Stromal cell of bone marrow (primary cell): ENCODE data around the gene EYS.
"Not testable (repeated sequence)": the region's sequence is repeated elsewhere in the genome, so short reads cannot be mapped to it uniquely, and the experiment has no call there.

Experiments used
- DNase-seq: peaks from one replicate; pipeline ENCODE4 v3.0.0-alpha.2; 2012; ENCODE audit warnings: low read depth

The EYS gene

DNA sequence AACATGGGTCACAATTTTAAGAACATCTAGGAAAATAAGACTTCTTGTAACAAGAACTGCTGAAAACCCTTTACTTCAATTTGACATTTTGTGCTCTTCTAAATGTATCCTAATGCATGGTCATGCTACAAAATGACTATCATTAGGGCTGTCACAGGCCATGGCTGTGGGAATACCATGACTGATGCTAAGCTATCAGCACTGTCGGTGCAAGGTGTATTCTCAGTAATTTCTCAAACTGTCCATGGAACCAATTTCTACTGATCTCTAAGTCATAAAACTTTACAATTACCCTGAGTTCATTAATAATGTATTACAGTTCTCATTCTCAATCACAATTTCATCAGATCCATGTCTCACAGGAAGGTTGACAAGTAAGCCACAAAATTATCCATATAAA is 625.3 kb downstream of the EYS start:
- DNase-seq: no peak

DNA sequence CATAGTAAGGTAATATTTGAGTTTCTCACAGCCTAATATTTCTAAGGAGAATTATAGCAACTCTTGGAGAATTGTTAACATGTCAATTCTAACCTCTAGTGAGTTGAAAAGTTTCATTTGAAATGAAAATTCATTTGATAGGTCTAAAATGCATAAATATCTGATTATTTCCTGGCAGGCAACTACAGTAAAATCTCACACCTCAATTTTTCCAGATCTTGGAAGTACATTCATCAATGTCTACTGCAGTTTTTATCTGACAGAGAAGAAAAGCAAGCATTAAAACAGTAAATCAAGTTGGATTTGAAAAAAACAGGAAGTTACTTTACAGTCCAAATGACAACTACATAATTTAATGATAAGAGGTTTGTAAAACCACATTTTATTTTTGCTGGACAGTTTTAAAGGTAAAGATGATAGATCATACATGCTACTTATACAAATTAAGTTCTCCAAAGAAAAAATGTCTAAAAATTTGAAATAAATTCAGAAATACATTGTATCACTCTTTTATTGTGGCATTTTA is 631.3 kb downstream of the EYS start:
- no peak for DNase-seq

DNA sequence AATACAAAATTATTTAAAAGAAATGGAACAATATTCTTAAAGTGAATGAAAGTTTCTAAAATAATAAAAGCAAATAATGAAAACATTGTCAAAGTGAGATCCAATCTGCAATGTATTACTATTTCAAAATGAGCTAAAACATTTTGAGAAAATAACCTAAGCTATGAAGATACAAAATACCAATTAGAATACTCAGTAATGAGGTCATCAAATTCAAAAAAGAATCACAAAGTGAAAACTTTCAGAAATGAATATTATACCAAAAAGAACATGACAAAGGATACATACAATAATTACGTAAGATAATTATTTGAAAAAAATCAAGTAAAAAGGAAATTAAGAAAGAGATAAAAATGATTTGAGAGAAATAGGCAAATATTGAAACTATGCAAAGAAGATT is 634.5 kb downstream of the EYS start:
- no peak for DNase-seq

DNA sequence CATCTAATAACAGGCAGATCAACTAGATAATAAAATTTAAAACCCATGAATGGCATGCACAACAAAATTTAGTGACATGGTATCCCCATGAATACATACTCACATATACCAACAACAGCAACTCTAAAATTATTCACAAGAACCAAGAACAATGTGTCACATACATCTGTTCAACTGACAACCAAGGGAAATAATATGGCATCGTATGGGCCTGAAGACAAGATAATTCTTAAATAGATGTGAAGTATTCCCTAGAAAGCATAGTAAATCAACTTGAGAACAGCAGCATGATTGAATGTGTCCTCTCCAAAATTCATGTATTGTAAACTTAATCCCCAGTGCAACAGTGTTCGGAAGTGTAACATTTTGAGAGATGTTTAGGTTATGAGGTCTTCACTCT is 635.5 kb downstream of the EYS start:
- no peak for DNase-seq

DNA sequence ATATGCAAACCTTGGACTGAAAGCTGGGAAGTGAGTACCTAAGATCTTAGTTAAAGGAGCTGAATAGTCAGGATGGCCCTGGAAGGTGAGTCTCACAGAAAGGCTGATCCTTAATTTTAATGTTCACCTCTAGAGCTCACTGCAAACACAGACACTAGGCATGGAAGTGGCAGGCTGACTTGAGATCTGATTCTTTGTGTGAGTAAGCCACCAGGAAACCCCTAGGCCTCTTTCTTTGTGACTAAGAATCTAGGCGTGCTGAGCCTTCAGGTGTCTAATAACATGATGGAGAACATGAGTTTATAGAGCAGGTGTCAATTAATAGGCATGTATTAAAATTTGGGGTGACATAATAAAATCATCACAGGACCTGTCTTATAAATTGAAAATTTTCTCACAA is 642.2 kb downstream of the EYS start:
- no peak for DNase-seq

DNA sequence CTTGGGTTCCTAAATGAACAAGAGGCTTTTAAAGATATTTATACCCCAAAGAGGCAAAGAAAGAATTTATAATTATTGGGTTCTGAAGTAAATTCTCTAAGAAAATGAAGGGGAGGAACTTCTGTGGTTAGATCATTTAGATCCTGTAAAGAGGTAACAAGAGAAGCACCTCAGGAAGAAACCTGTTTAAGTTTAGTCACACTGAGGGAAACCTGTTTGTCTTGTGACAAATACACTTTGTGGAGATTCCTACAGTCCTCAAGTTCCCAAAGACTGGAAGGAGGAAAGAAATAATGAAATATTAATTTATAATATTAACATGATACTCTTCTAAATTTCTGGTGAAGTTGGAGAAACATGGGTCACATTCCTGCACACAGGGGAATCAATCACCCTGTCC is 647.5 kb downstream of the EYS start:
- DNase-seq: no peak

DNA sequence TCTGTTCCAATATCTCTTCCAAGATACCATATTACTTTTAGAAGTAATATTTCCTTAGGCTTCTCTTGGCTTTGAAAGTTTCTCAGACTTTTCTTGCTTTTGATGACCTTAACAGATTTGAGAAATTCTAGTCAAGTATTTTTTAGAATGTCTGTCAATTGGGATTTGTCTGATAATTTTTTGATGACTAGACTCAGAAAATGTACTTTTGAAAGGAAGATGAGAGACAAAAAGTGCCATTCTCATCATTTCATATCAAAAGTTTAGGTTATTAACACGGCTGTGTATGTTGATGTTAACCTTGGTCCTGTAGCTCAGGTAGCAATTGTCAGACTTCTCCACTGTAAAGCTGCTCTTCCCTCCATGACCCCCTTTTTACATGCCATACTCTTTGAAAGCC is 651.5 kb downstream of the EYS start:
- no peak for DNase-seq

DNA sequence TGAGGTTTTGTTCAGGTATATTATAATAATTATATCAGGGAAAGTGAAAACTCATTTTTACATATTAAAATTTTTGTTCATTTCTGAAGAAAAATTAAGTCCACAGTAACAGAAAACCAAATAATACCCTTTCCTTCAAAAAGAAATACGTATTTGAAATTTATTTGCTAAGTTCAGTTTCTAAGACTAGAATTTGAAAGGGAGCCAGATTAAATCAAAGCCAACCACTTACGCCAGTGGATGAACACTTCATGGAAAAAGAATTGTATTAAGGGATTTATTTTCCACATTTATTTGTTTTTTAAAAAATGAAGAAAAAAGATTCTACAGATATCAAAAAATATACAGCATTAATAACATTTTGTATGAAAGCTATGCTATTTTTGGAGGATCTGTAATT is 654.4 kb downstream of the EYS start:
- DNase-seq: no peak

DNA sequence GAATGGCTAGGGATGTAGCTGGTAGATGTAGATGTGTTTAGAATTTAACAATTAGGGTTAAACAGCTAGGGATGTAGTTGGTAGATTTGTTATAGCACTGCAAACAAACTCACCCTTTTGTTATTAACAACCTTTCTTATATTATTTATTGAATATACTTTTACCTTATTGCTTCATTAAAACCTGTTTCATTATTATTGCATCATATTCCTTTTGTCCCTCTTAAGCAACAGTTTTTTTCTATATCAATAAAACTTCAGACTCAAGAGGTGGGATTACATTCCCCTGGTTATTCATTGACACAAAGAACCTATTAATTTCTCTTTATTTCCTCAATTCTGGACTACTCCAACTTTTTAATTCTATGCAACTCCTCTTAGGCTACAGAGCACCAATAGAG is 661.2 kb downstream of the EYS start:
- no peak for DNase-seq

DNA sequence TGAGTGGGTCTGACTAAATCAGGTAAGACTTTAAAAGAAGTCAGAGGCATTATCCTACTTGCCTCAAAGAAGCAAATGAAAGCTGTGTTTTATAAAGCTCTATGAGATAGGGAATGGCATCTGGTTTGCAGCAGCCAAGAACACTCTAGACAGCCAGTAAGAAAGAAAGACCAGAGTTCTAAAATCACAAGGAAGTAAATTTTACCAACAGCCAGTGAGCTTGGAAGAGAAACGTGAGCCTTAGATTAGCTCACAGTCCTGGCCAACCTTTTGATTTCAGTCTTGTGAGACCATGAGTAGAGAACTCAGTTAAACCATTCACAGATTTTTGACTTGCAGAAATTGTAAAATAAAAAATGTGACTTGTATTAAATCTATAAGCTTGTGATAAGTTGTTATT is 693.0 kb downstream of the EYS start:
- DNase-seq: no peak

DNA sequence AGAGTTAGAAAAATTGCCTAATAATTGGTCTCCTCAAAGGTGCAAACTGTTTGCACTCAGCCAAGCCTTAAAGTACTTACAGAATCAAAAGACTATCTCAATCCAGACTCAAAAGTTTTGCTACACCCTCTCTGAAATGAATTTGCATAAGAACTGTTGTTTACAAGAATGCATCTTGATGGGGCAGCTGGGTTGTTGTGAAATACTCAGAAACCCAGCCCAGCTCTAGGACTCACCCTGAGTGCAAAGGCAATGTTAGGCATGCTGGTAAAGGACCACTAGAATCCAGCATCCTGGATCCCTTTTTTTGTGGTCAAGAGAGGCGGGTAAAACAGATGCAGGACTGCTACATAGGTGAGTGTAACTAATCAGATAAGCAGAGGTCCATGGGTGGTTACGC is 700.2 kb downstream of the EYS start:
- DNase-seq: no peak

DNA sequence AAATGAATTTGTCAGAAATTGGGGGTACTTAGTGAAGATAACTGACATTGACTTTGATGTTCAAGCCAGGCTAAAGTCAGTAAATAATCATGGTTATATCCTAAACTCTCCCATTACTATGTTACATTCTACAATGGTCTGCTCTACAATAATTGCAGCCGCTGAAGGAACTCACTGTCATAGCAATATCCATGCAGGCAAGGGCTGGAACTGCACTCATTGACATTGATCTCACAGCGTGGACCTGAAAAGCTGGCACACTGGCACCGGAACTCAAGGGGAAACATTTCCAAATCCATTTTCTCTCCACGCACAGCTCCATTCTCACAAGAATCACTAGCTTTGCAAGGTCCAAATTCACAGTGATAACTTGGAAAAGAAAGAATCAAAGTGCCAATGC is 702.7 kb downstream of the EYS start:
- DNase-seq: no peak

DNA sequence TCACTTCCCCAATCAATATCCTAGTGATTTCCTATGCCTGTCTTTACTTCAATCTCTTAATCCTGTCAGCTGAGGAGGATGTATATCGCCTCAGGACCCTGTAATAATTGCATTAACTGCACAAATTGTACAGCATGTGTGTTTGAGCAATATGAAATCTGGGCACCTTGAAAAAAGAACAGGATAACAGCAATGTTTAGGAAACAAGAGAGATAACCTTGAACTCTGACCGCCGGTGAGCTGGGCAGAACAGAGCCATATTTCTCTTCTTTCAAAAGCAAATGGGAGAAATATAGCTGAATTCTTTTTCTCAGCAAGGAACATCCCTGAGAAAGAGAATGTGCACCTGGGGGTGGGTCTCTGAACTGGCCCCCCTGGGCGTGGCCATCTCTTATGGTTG is 704.1 kb downstream of the EYS start:
- DNase-seq: not testable (repeated sequence)

DNA sequence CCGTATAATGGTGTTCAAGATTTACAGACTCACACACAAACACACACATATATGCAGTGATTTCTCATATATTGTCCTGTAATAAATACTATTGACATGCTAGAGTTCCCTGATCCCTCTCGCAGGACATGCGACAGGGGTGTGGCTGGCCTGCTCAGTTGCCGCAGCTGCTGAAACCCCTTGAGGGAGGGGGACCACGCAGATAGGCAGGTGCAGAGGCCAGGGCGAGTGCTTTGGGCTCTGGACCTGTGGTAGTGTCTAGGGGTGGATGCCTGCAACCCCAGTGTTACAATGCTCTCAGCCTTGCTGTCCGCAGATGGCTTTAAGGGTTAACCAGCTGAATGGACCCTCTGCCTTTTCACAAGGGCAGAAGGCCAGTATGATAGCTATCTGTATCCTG is 706.2 kb downstream of the EYS start:
- no peak for DNase-seq

DNA sequence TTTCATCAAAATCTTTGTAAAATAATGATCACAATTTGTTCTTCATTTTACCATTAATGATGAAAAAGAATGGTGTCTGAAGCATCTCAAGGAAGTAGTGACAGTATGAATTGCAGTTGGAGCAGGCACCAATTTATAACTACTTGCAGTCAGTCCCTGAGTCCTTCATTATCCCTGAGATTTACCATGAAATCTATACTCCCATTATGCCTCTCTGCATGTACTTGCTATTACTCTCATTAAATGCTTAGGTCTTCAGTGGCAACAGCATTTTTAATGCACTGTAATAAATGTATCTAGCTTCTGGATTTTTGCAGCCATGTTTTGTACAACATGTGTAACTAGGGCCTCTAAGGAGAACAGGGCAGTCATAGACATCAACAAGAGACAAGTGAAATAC is 708.8 kb downstream of the EYS start:
- DNase-seq: no peak

DNA sequence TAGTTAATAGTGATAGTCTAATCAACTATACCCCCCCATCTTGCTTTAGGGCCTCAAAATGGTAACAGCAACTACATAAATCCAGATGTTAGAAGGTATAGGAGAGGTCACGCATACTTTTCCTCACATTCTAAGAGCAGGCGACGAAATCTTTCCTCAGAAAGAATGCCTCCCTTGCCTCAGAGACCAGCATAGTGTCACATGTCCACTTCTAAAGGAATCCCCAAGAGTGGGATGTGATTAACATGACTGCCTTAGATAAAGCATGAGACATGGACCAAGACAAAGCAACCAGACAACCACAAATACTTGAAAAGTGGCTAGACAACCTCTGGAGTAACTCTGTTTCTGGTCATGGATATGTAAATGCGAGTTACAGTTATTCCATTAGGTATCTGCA is 710.7 kb downstream of the EYS start:
- no peak for DNase-seq

DNA sequence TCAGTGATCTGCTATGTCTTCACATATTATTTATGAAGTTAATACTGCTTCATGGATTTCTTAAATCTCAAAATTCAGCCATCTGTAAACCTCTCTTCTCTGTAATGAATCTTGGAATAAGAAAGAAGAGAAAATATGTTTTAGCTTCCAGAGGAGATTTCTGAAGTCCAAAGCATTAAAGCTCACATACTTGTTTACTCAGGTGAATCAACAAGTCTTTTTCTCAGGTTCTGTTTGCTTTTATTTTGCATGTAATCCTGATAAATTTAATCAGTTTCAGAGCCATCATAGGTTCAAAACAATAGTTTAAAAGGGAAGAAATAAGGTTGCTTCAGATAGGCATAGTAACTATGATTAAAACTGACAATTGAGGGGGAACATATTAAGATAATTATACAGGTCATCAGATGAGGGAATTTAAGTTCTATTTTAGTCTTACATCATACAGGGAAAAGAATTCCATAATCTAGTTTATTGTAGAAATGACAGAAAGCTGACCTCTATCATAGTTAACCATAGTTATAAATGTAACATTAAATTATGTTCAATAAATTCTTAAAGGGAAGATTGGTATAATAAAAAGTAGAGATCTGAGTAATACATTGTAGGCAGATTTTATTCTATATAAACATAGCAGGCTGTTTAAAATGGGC is 716.2 kb downstream of the EYS start:
- no peak for DNase-seq

DNA sequence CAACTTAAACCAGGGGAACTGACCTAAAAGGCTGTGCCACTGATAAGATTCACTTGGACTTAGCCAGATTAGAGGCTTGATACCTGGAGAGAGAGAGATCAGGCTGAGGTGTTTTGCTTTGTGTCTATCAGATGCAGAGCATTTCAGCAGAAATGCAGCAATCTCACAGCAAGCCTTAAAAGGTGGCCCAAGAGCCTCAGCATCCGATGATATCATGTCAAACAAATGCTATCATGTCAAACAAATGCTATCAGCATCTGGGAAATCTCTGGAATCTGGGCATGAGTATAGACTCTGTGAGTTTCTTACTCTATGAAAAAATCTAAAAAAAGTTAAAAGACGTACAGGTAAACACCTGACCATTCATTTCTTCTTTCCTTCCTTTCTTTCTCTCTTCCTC is 718.9 kb downstream of the EYS start:
- no peak for DNase-seq

DNA sequence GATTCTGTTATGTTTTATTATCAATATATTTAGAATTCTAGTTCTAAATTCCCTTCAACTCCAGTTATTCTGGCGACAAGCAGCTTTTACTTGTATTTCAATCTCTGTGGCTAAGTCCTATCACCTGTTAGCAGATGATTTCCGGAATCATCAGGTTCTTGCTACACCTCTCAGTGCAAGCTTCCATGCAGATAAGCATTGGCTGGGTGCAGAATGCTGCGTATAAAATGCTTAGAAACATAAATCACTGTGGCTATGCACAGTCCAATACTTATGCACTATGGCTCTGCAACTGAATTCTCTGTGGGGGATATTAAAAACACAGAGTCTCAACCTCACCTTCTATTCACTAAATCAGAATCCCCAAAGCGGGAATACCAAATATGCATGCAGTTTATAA is 720.0 kb downstream of the EYS start:
- DNase-seq: no peak

DNA sequence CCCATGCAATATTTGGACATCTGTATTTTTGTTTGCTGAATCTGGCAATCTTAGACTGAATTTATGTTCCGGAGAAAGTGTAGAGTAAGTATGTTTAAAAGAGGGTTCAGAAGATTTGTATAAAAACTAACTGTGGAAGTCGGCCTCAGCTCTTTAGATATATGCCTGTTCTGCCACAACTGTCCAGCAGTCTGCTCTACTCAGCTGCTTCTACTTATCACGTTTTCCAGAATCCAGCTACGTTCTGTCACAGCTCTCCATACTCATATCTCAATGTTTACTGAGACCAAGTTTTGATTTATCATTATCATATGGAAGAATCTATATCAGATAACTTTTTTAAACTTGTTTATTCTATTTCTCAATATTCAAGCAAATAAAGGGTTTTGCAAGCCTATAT is 721.3 kb downstream of the EYS start:
- no peak for DNase-seq

DNA sequence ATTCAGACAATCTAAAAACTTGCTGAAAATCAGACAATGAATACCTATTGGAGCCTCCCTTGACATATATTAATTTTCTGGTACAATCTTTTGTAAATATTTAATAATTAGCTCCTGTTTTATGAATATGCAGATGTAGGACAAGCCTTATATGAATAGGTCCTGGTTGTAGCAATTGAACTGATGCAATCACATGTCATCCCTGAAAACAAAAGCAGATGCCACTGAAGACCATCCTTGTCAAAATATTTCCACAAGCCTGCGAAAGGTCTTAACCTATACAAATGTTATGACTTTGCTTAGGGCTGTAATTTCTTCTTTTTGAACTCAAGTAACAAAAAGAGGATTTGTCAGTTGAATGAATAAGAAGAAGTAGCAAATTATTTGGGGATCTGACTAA is 722.1 kb downstream of the EYS start:
- DNase-seq: no peak

DNA sequence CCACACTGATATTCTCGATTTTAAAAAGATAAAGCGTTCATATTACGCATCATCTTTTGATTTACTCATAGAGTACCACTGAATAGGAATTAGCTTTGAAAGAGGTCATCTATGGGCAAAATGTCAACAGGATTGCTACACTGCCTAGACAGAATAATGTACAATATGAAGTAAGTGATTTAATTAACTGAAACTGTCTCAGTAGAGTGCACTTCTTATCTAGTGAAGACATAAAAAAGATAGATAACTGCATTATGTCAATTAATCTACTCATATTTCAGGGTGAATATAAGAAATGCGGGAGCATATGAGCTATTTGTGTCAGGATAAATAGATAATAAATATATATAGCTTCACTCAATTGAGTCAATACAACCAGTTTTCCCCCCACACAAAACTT is 723.9 kb downstream of the EYS start:
- DNase-seq: no peak

DNA sequence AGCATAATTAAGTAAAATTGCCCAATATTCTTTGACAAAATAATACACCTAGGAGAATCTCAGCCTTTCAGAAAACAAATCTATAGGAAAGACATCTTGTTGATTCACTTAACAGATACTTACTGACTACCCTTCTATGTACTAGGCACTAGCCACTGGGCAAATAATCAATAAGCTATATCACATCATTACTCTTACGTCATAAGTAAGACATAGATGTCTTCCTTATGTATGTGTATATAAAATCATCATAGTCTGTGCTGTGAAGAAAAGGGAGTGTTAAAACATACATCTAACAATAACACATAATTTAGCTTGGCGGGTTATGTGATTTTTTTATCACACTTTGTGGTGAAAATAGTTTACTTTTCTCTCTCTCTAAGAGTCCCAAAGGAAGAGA is 733.9 kb downstream of the EYS start:
- no peak for DNase-seq

DNA sequence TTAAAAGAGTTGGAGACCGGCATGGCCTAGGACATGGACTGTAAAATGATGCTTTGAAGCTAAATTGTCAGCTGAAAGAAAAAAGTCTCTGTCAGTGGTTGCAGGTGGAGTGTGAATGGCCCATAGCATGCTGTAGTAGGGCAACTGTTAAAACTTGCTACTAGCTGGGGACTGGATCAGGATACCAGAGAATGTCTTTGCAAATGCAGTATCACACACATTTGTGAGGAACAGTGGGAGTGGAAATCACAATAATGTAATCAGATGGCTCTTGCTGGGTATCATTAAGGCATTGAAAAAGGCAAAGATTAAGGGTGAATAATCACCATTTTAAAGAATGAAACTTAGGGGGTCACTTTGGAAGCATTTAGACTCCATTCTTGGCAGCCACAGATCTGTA is 737.9 kb downstream of the EYS start:
- no peak for DNase-seq

DNA sequence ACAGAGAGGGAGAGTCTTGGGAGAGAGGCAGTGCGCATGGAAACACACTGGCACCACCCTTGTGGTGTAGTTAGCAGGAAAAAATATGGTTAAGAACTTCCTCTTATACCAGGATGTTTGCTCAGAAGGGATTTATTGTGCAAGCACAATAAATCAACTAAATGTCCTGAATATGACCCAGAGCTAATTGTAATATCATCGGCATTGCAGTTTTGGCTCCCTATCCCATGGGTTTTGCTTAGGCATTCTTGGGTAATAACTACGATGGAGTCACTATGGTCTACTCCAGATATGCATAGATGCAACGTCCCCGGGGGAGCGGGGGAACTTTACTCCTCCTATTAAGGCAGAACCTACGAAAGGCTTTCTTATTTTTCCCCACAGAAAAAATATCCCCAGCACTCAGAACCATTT is 751.6 kb downstream of the EYS start:
- DNase-seq: no peak
